Suprapubic skin (tissue), 4 donors: ENCODE data around the gene FANCE. TPM values are rescaled to one million over a fixed set of nuclear protein-coding genes. Genes with fewer than 3 reads are reported as not detected.

Experiments used
- DNase-seq, 2 donors: peaks; one replicate each; pipeline ENCODE4 v3.0.0-alpha.2; 2019; ENCODE audit warnings: low spot score in 2 of 2
- H3K27ac ChIP-seq: fragments of 200-600 bp; sonication (generic); one replicate; pipeline ENCODE4 v1.5.1; 2019
- H3K27me3 ChIP-seq: fragments of 200-600 bp; sonication (generic); one replicate; pipeline ENCODE4 v1.5.1; 2019
- H3K36me3 ChIP-seq: fragments of 200-600 bp; sonication (generic); one replicate; pipeline ENCODE4 v1.5.1; 2019
- H3K4me1 ChIP-seq: fragments of 200-600 bp; sonication (generic); one replicate; pipeline ENCODE4 v1.5.1; 2019
- H3K4me3 ChIP-seq: fragments of 200-600 bp; sonication (generic); one replicate; pipeline ENCODE4 v1.5.1; 2019; ENCODE audit warnings: mild to moderate bottlenecking
- H3K9me3 ChIP-seq: fragments of 200-600 bp; sonication (generic); one replicate; pipeline ENCODE4 v1.5.1; 2019
- CTCF ChIP-seq, 2 donors: fragments of 200-600 bp in 1 of 2; fragments of 450-650 bp in 1 of 2; sonication (generic) in 1 of 2; IDR thresholded peaks; one replicate each; pipeline ENCODE4 v1.5.1; 2016 to 2019; ENCODE audit warnings: antibody characterized with exemption in 2 of 2, mild to moderate bottlenecking in 1 of 2, moderate library complexity in 1 of 2
- EP300 ChIP-seq: sonication (generic); formaldehyde crosslinking; IDR thresholded peaks from one replicate; pipeline ENCODE4 v1.6.1; 2017; ENCODE audit warnings: antibody characterized with exemption
- POLR2A ChIP-seq, 2 donors: fragments of 450-650 bp; IDR thresholded peaks; one replicate each; pipeline ENCODE4 v1.6.1; 2017; ENCODE audit warnings: antibody characterized with exemption in 2 of 2, mild to moderate bottlenecking in 2 of 2, moderate library complexity in 2 of 2
- POLR2AphosphoS5 ChIP-seq, 3 donors: sonication (generic); formaldehyde crosslinking; IDR thresholded peaks; one replicate each; pipeline ENCODE4 v1.6.1; 2017; ENCODE audit warnings: antibody characterized with exemption in 3 of 3
- WGBS: methylation state at CpG from one replicate; pipeline ENCODE4 v1.1.5; 2018; 5-methylcytosine and 5-hydroxymethylcytosine counted together
- total RNA-seq, 4 donors: library from RNA; depleted of rRNA; stranded (reverse); fragments of >200 nt; gene quantifications; one replicate each; pipeline ENCODE4 v1.1.0, GENCODE V29; 2016

Gene FANCE
- total RNA-seq, 4 donors from 2014 or later = 20.6 to 25.6 (median 21.6) TPM

GRCh38 chr6:35409245-35409644, 42.9 kb upstream of the FANCE start:
- peaks cover 6% of the 10 kb centered on the region for H3K4me1 ChIP-seq
- 85% methylated on average over 5 of the region's 5 CpGs for WGBS
- H3K36me3 ChIP-seq = peaks cover 29% of the 10 kb centered on the region
- TF ChIP-seq EP300 = no peak
- TF ChIP-seq POLR2AphosphoS5 (IDR thresholded peaks at IDR 0.05) = no peak
- TF ChIP-seq CTCF (IDR thresholded peaks at IDR 0.05) = no peak
- no peak for TF ChIP-seq POLR2A (IDR thresholded peaks at IDR 0.05)
- H3K9me3 ChIP-seq = no peaks in the 10 kb centered on the region
- no peak overlapping the region for H3K4me3 ChIP-seq
- H3K27me3 ChIP-seq = no peaks in the 10 kb centered on the region
- H3K27ac ChIP-seq = no peak overlapping the region
- DNase-seq = no peak

GRCh38 chr6:35410131-35410530, 42.0 kb upstream of the FANCE start:
- H3K4me1 ChIP-seq = peaks cover 13% of the 10 kb centered on the region
- no peak for DNase-seq
- H3K36me3 ChIP-seq = peaks cover 29% of the 10 kb centered on the region
- 66% methylated on average over 3 of the region's 3 CpGs for WGBS
- H3K9me3 ChIP-seq = no peaks in the 10 kb centered on the region
- TF ChIP-seq CTCF (IDR thresholded peaks at IDR 0.05) = no peak
- TF ChIP-seq EP300 = no peak
- TF ChIP-seq POLR2AphosphoS5 (IDR thresholded peaks at IDR 0.05) = no peak
- TF ChIP-seq POLR2A (IDR thresholded peaks at IDR 0.05) = no peak
- no peak overlapping the region for H3K27ac ChIP-seq
- H3K4me3 ChIP-seq = no peak overlapping the region
- H3K27me3 ChIP-seq = no peaks in the 10 kb centered on the region

GRCh38 chr6:35411066-35411465, 41.1 kb upstream of the FANCE start:
- peaks cover 29% of the 10 kb centered on the region for H3K36me3 ChIP-seq
- no peak for TF ChIP-seq POLR2AphosphoS5 (IDR thresholded peaks at IDR 0.05)

GRCh38 chr6:35412102-35412501, 40.0 kb upstream of the FANCE start:
- no peak for DNase-seq
- Histone ChIP-seq H3K4me1 (peaks cover 14% of the 10 kb centered on the region), H3K27me3 (no peaks in the 10 kb centered on the region), H3K4me3 (no peak overlapping the region), H3K27ac (no peak overlapping the region), H3K36me3 (peaks cover 29% of the 10 kb centered on the region), H3K9me3 (no peaks in the 10 kb centered on the region)
- no peak for TF ChIP-seq POLR2AphosphoS5 (IDR thresholded peaks at IDR 0.05)
- no peak for TF ChIP-seq CTCF (IDR thresholded peaks at IDR 0.05)
- TF ChIP-seq POLR2A (IDR thresholded peaks at IDR 0.05) = no peak
- no peak for TF ChIP-seq EP300
- 74% methylated on average over 8 of the region's 8 CpGs for WGBS

More at GRCh38 chr6:35411066-35411465, 41.1 kb upstream of the FANCE start:
- H3K27ac ChIP-seq = no peak overlapping the region
- DNase-seq = no peak
- H3K27me3 ChIP-seq = no peaks in the 10 kb centered on the region
- H3K9me3 ChIP-seq = no peaks in the 10 kb centered on the region
- 87% methylated on average over 9 of the region's 9 CpGs for WGBS
- H3K4me1 ChIP-seq = peaks cover 14% of the 10 kb centered on the region
- H3K4me3 ChIP-seq = no peak overlapping the region

- Histone ChIP-seq H3K27me3 (no peaks in the 10 kb centered on the region), H3K27ac (no peak overlapping the region), H3K9me3 (no peaks in the 10 kb centered on the region), H3K36me3 (peaks cover 34% of the 10 kb centered on the region), H3K4me1 (peaks cover 16% of the 10 kb centered on the region), H3K4me3 (no peak overlapping the region)
- TF ChIP-seq EP300 (no peak), POLR2A (IDR thresholded peaks at IDR 0.05) (no peak), POLR2AphosphoS5 (IDR thresholded peaks at IDR 0.05) (no peak), CTCF (IDR thresholded peaks at IDR 0.05) (no peak)
- DNase-seq = no peak
- WGBS = 97% methylated on average over 6 of the region's 6 CpGs
Observed at GRCh38 chr6:35413911-35414310, 38.2 kb upstream of the FANCE start.
